Activated gamma-delta T cell treated with Interleukin-2 at 50 U/mL for 16 hours (primary cell): ENCODE results near the gene ANKLE2.
A peak's percentile ranks its signal among the peaks of the same experiment; 100 is the strongest.
"Not testable (repeated sequence)": the region's sequence is repeated elsewhere in the genome, so short reads cannot be mapped to it uniquely, and the experiment has no call there.

Source experiments
- DNase-seq: peaks from one replicate; pipeline ENCODE4 v3.0.0-alpha.2; 2020

The ANKLE2 gene

GRCh38 chr12:132776816-132777568 lies 15.4 kb upstream of the ANKLE2 start:
- no peak for DNase-seq

DNA sequence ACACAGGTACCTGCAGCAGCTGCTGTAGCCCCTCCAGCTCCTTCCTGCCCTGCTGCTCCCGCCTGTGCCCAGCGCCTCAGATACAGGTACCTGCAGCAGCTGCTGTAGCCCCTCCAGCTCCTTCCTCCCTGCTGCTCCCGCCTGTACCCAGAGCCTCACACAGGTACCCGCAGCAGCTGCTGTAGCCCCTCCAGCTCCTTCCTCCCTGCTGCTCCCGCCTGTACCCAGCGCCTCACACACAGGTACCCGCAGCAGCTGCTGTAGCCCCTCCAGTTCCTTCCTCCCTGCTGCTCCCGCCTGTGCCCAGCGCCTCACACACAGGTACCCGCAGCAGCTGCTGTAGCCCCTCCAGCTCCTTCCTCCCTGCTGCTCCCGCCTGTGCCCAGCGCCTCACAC lies 14.6 kb upstream of the ANKLE2 start:
- not testable (repeated sequence) for DNase-seq

DNA sequence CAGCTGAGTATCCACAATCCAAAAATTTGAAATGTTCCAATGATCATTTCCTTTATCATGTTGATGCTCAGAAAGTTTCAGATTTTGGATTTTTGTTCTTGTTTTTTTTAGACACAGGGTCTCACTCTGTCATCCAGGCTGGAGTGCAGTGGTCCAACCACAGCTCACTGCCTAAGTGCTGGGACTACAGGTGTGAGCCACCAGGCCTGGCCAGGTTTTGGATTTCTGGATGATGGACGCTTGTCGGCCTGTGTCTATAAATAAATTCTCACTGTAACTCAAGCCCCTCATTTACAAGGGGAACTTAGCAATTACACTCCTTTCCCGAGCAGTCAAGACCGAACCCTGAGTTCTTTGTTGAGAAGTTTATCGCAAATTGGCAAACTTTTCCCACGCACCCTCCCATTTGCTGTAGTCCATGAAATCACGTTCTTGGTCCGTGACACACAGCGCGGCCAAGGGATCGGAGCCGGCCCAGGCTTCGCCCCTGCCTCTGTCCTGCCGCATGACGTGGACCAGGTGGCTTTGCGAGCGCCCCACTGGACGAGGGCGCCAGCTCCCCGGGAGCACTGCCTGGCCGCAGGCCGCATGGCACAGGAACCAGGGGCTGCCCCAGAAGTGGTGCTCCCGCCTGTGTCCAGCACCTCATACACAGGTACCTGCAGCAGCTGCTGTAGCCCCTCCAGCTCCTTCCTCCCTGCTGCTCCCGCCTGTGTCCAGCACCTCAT lies 14.0 kb upstream of the ANKLE2 start:
- DNase-seq, result no peak

DNA sequence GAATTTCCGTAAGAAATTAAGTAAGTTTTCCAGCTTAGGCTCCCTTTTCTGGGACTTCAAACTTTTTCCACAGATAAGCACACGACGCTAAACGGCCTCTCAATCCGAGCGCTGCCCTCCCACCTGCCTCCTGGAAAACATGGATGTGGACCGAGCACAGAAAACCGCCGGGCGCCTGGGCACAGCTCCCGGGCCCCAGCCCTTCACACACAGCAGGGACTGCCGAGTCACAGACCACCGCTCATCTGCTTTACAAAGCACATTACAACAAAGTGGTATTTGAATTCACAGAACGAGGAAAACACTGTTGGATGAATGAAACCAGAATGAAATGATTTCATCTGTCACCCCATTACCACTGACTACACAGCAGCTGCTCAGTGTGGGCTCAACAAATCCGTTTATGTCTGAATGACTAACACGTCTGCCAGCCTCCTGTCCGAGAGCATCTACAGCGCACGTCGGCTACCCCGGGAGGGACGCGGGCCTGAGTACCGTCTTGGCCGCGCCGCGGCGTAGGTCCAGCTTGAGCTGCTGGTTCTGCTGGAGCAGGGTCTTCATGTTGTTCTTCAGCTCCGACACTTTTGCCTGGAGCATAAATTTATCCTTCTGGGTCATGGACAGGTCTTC lies 13.1 kb upstream of the ANKLE2 start:
- no peak for DNase-seq

GRCh38 chr12:132774159-132774558 lies 12.5 kb upstream of the ANKLE2 start:
- no peak for DNase-seq

DNA sequence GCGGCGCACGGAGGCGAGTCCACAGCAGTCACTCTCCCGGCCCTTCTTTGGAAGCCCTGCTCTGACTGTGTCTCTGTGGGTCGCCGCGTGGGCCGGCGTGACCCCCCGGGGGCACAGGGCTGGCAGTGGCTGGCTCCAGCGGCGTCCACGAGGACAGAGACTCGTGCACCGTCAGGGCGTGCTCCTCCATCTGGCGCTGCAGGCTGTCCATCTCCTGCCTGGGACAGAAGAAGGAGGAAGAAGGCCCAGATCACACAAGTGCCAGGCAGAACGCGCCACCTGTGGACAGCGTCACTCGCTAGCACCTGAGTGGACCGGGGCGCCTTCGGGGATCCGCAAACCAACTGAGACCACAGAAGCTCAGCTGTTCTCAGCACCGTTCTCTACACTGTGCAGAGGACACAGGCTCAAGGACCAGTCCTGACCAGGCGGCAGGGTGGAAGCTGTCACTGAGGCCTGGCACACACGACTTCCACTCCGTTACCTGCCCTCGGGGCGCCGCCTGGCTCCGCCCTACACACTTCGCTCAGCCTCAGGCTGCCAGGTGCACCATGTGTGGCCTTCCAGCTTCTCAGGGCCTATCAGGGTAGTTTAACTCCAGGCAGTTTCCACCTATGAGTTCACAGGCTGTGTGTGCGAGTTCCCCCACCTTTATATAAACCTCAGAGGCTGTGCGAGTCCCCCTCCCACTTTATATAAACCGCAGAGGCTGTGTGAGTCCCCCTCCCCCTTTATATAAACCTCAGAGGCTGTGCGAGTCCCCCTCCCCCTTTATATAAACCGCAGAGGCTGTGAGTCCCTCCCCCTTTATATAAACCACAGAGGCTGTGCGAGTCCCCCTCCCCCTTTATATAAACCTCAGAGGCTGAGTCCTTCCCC lies 11.7 kb upstream of the ANKLE2 start:
- DNase-seq, result no peak

- no peak for DNase-seq
Measured at GRCh38 chr12:132772606-132773005, 11.0 kb upstream of the ANKLE2 start.

DNA sequence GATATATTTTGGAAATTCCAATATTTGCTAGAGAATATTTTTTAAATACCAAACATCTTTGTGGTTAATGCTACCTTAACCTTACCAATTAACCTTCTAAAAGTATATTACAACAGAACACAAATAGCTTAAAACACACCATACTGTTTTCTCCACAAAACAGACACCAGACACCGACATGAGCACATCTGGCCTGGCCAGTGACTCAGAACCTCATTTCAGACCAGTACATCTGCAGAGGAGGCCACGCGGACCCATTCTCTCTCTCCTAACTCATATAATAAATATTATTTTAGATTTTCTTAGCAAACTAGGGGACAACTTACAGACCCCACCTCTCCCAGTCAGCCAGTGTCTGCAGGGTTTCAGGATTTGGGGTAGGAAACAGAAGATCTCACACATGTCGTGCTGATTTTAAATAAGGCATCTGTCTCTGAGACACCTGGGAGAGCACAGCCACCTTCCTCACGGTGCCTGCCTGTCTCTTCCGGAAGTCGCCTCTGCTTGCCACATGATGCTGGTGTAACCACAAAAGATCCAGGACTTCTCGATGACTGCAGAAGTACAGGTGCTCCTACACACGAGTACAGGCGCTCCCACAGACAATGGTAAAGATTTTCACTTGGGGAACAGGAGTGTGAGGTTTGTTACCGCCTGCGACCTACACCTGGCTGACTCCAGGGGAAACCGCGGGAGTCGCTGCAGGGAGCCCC lies 9.7 kb upstream of the ANKLE2 start:
- peak; percentile 31 for DNase-seq

DNA sequence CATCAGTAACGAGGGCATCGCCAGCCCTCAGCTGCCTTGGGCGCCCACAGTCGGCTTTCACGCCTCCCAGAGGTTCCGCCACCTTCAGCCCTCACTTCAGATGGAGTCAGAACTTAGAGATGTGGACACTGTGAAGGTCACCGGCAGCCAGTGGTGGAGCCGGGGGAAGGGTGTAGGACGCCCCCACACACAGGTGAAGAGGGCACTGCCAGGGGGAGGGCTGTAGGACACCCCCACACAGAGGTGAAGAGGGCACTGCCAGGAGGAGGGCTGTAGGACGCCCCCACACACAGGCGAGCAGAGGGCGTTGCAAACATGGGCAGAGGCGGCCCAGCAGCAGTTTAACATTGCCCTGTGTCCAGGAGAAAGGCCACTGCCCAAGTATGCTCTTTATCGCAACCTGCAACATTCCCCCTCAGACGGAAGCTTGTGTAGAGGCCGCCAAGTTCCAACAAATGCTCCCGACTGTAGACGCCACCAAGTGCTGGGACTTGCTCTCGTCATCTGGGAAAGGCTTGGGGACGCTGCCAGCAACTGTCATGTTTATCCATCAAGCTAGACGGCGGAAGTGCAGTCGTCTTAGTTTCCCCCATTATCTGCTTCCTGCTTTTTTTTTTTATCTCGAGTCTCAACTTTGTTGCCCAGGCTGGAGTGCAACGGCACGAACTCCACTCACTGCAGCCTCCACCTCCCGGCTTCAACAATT lies 4.9 kb upstream of the ANKLE2 start:
- no peak for DNase-seq

DNA sequence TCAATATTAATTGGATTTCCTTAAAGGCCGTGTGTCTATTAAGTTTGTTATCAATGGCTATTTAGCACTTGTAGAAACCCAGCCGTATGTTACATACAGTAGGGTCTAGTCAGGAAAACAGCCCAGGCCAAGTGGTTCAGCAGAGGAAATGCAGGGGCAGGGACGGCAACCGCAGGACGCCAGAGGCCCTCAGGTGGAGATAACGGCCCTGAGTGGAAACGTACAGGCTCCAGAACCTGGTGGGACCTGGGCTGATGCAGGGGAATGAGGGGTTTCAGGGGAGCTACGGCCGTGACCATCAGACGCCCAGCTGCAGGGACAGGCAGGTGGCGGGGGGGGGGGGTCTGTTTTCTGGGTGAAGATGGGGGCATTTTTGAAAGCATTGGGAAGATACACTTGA lies 3.7 kb upstream of the ANKLE2 start:
- DNase-seq, result no peak

DNA sequence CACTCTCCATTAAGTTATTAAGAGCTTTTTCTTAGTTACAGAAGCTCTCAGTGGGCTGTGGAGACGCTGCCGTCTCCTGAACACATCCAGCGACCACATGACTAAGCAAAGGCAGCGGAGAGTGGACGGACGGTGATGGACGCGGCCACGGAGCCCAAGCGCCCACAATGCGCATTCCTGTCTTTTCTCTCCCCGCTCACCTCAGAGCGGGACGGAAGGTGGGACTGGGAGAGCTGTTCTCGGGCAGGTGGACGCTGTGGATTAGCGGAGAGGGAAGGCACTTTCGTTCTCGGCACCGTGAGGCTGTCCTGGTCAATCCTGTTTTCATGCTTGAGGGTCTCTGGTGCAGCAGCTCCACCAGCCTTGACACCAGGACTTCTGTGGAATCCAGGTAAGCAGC lies 2.6 kb upstream of the ANKLE2 start:
- no peak for DNase-seq

GRCh38 chr12:132761921-132762583 lies 420 bp upstream of the ANKLE2 start:
- peak; percentile 84 for DNase-seq

DNA sequence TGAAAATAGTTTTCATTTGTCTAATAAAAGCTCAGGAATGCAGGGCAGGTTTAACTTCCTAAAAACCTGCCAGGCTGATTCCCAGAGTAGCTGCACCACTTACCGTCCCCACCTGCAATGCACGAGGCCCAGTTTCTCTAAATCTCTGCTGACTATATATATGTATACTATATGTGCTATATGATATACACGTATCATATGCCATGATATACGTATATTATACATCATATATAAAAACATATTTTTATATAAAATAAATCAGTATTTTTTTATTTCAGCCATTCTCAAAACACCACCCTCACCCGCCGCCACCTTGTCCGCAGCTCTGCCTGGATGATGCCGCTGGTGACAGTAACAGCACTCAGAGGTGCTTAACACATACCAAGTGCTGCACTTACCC lies 2.3 kb downstream of the ANKLE2 start:
- no peak for DNase-seq

DNA sequence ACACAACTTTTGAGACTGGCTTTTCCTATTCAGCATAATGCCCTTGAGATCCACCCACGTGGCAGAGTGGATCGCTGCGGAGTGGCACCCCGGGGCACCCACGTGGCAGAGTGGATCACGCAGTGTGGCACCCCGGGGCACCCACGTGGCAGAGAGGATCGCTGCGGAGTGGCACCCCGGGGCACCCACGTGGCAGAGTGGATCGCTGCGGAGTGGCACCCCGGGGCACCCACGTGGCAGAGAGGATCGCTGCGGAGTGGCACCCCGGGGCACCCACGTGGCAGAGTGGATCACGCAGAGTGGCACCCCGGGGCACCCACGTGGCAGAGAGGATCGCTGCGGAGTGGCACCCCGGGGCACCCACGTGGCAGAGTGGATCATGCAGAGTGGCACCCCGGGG lies 2.8 kb downstream of the ANKLE2 start:
- DNase-seq, result not testable (repeated sequence)

GRCh38 chr12:132754160-132754932 lies 7.3 kb downstream of the ANKLE2 start:
- no peak for DNase-seq

DNA sequence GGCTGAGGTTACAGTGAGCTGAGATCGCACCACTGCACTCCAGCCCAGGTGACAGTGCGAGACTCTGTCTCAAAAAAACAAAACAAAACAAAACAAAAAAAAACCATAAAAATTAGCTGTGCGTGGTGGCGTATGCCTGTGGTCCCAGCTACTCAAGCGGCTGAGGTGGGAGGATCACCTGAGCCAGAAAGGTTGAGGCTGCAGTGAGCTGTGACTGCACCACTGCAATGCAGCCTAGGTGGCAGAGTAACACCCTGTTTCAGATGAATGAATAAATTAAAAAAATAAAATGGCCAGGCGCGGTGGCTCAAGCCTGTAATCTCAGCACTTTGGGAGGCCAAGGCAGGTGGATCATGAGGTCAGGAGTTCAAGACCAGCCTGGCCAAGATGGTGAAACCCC lies 8.0 kb downstream of the ANKLE2 start:
- DNase-seq, result not testable (repeated sequence)

DNA sequence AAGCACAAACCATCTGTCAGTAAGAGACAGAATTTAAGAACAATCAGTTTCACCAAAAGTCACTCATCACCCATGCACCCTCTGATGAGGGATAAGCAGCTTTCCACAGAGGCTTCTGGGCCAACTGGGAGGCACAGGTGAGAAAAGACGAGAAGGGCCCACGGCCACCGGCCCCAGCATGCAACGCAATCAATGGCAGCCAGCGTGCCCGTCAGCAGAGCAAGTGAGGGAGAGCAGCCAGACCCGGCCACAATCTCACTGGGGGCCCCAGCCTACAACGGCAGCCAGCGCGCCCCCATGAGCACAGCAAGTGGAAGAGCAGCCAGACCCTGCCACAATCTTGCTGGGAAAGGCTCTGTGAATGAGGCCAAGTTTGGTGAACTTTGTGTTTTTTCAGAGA lies 13.3 kb downstream of the ANKLE2 start:
- no peak for DNase-seq

DNA sequence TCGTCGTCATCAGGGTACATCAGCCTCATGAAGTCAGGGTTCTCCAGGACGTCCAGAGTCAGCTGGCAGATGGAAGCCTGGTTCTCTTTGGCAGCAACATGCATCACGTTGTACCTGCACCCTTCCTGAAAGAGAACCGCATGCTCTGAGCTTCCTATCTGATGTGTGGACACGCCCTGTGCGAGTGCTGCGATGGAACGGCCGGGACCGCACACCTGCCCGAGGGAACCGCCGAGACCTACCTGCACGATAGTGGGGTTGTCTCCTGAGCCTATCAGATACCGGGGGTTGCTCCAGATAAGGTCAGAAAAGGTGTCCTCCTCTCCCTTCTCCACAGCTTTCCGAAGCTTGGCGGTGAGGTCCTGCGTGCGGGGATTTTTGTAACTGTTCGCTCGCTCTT lies 13.7 kb downstream of the ANKLE2 start:
- no peak for DNase-seq

DNA sequence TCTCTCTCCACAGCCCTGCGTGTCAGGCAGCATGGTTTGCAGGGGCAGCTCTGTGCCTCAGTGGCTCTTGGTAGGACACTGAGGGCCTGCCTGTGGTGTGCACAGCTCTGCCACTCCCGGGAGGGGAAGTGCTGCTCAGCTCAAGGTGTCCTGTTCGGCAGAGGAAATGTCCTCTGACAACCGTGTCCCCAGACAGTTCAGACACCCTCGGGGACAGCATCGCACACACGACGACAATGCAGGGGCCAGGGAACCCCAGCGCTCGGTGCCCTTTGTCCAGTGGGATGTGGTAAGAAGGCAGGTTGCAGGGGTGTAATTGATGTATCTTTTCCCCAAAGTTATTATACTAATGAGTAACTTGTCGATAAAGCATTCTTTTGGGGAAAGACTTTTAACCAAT lies 14.2 kb downstream of the ANKLE2 start:
- no peak for DNase-seq

- no peak for DNase-seq
Measured at GRCh38 chr12:132746613-132747012, 15.0 kb downstream of the ANKLE2 start.
